WERI-Rb-1 (cell line): ENCODE measurements around the gene DCDC2B.

Experiments
- DNase-seq: peaks from one replicate; pipeline ENCODE4 v3.0.0-alpha.2; 2020
- H3K27ac ChIP-seq: fragments of 250-450 bp; sonication (Bioruptor Pico); 2 replicates; pipeline ENCODE4 v1.5.1; 2020; ENCODE audit warnings: mild to moderate bottlenecking, moderate library complexity
- H3K27me3 ChIP-seq: fragments of 250-450 bp; sonication (Bioruptor Pico); 2 replicates; pipeline ENCODE4 v1.5.1; 2021; ENCODE audit warnings: mild to moderate bottlenecking, low read depth, moderate library complexity; ENCODE audit not compliant: insufficient read depth, severe bottlenecking
- H3K36me3 ChIP-seq: fragments of 250-450 bp; sonication (Bioruptor Pico); 2 replicates; pipeline ENCODE4 v1.5.1; 2020; ENCODE audit warnings: mild to moderate bottlenecking, moderate library complexity
- H3K4me3 ChIP-seq: 2 replicates; pipeline ENCODE4 v1.5.1; 2011; ENCODE audit warnings: low read depth, mild to moderate bottlenecking, control low read depth, low read length
- H3K9me3 ChIP-seq: fragments of 250-450 bp; sonication (Bioruptor Pico); 2 replicates; pipeline ENCODE4 v1.5.1; 2021; ENCODE audit warnings: mild to moderate bottlenecking, moderate library complexity; ENCODE audit not compliant: severe bottlenecking
- CTCF ChIP-seq: IDR thresholded peaks from 2 replicates; pipeline ENCODE4 v1.5.1; 2011; ENCODE audit warnings: low read depth, mild to moderate bottlenecking, control low read depth, inconsistent platforms, low read length

Gene DCDC2B

DNA sequence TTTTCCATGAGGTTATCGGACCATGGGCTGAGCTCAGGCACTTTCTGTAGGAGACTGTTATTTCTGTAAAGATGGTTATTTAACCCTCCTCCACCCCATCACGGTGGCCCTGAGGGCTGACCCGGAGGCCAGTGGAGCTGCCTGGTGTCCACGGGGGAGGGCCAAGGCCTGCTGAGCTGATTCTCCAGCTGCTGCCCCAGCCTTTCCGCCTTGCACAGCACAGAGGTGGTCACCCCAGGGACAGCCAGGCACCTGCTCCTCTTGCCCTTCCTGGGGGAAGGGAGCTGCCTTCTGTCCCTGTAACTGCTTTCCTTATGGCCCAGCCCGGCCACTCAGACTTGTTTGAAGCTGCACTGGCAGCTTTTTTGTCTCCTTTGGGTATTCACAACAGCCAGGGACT lies 11.1 kb upstream of the DCDC2B start:
- Histone ChIP-seq H3K27me3 (no peaks in the 10 kb centered on the region), H3K27ac (no peak overlapping the region; the same call in 1 of the 2 replicates), H3K4me3 (no peak overlapping the region), H3K36me3 (peaks cover 51% of the 10 kb centered on the region), H3K9me3 (no peaks in the 10 kb centered on the region)
- no peak for TF ChIP-seq CTCF
- no peak for DNase-seq

DNA sequence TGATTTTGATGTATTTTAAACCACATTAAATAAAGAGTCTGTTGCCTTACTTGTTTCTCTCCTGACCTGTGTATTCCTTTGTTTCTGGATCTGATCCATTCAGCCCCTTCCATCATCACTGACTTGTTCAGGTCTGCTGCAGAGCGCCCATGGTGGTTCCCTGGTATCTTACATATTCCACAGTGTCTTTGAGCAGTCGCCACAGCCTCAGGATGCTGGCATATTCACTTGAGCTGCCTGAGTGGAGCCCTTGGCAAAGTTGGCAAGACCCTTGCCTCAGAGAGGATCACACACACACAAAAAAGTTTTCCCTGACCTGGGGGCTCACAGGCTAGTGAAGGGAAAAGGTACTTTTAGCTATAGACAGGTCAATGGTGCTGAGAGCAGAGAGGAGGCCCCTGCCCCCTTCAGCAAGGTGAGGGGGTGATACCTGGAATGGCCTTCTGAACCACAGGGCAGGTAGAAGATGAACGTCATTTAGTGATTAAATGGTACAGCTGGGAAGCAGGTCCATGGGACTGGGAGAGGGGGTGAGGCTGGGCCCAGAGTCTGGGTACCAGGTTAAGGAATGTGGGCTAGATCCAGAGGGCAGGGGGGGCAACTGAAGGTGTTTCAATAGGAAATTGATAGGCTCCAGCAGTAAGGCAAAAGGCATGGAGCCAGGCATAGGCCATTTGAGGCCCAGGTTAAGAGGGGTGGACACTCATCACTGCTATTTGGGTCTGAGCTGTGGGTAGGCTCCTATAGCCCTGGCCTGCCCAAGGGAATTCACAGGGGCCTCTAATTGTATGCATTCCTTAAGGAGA lies 10.4 kb upstream of the DCDC2B start:
- no peak for DNase-seq
- H3K9me3 ChIP-seq, result no peaks in the 10 kb centered on the region
- H3K36me3 ChIP-seq, result peaks cover 45% of the 10 kb centered on the region
- no peak overlapping the region for H3K4me3 ChIP-seq
- TF ChIP-seq CTCF, result no peak
- no peaks in the 10 kb centered on the region for H3K27me3 ChIP-seq
- H3K27ac ChIP-seq, result no peak overlapping the region; the same call in 1 of the 2 replicates

DNA sequence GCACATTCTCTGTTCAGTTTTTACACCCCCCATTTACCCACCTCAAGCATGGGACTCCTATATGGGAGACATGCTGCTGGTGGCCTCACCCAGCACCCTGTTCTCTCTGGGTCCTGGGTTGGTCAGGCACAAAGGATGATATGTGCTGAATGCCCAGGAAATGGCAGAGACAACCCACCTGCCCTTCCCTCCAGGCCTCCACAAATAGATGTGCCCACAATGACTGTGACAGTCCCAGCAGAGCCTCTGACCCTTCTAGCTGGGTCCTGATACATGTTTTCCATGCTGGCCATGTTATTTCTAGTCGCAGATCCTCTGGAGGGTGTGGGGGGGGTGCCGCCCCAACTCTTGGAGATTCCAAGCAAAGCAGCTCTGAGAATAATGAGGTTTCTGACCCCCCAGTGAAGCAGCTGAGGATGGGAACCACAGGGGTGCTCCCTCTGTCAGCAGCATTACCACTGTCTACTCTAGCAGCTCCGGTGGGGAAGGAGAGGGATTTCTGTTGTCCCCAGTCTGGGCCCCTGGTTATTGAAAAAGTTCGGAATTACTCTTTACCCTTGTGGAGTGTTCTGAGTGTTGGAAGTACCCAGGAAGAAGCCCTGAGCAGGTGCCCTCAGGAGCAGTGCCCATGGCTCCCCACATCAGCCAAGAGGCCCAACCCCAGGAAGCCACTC lies 9.7 kb upstream of the DCDC2B start:
- H3K36me3 ChIP-seq, result peaks cover 38% of the 10 kb centered on the region
- TF ChIP-seq CTCF, result no peak
- DNase-seq, result no peak
- H3K9me3 ChIP-seq, result no peaks in the 10 kb centered on the region
- H3K27me3 ChIP-seq, result no peaks in the 10 kb centered on the region
- H3K4me3 ChIP-seq, result no peak overlapping the region
- no peak overlapping the region; the same call in 1 of the 2 replicates for H3K27ac ChIP-seq

GRCh38 chr1:32199717-32200072 lies 9.2 kb upstream of the DCDC2B start:
- TF ChIP-seq CTCF, result no peak
- H3K27ac ChIP-seq, result peak overlapping the region; percentile 65
- DNase-seq, result no peak
- peaks cover 32% of the 10 kb centered on the region for H3K36me3 ChIP-seq
- no peaks in the 10 kb centered on the region for H3K27me3 ChIP-seq
- no peaks in the 10 kb centered on the region for H3K9me3 ChIP-seq
- peak overlapping the region; percentile 77 for H3K4me3 ChIP-seq

- DNase-seq, result peak; percentile 57
- Histone ChIP-seq H3K27ac (peak within 1 kb of the TSS; percentile 65), H3K36me3 (peaks cover 25% of the 10 kb centered on the region), H3K9me3 (no peaks in the 10 kb centered on the region), H3K27me3 (no peaks in the 10 kb centered on the region), H3K4me3 (peak within 1 kb of the TSS; percentile 77)
- no peak for TF ChIP-seq CTCF
Measured at GRCh38 chr1:32200226-32201010, 8.5 kb upstream of the DCDC2B start, which contains the start of gene CCDC28B. Gene CCDC28B, plus strand, starts transcription at chr1:32200595. Its CDS starts 1,341 bp downstream, at chr1:32201936.
